SK-N-SH treated with all-trans-retinoic acid at 6 μM for 48 hours (cell line): Measurements from ENCODE around the gene CCDC194.

Experiments used
- ATAC-seq: fragments of 200-7000 bp; cut with Tn5 transposase; 3 replicates; pipeline ENCODE4 v1.9.1; 2020; ENCODE audit warnings: mild to moderate bottlenecking, moderate library complexity
- ARNTL ChIP-seq: fragments of 450-650 bp; formaldehyde crosslinking; IDR thresholded peaks from 2 replicates; pipeline ENCODE4 v1.5.0; 2020; ENCODE audit warnings: low read depth, mild to moderate bottlenecking, moderate library complexity, borderline replicate concordance
- BACH2 ChIP-seq: fragments of 250-450 bp; sonication (Bioruptor Pico); IDR thresholded peaks from 2 replicates; pipeline ENCODE4 v1.9.0; 2021; ENCODE audit warnings: mild to moderate bottlenecking, borderline replicate concordance
- CSDC2 ChIP-seq: fragments of 250-450 bp; sonication (Bioruptor Pico); IDR thresholded peaks from 2 replicates; pipeline ENCODE4 v1.5.0; 2020; ENCODE audit warnings: mild to moderate bottlenecking, moderate library complexity
- CSRNP3 ChIP-seq: fragments of 250-450 bp; sonication (Bioruptor Pico); IDR thresholded peaks from 2 replicates; pipeline ENCODE4 v1.5.1; 2021; ENCODE audit warnings: mild to moderate bottlenecking, moderate library complexity
- ESRRG ChIP-seq: fragments of 250-450 bp; sonication (Bioruptor Pico); IDR thresholded peaks from 2 replicates; pipeline ENCODE4 v1.6.1; 2021; ENCODE audit warnings: mild to moderate bottlenecking
- GLIS3 ChIP-seq: fragments of 250-450 bp; sonication (Bioruptor Pico); IDR thresholded peaks from 2 replicates; pipeline ENCODE4 v1.5.0; 2020; ENCODE audit warnings: mild to moderate bottlenecking, moderate library complexity
- ISL1 ChIP-seq: fragments of 250-450 bp; sonication (Bioruptor Pico); IDR thresholded peaks from 2 replicates; pipeline ENCODE4 v2.1.2; 2022; ENCODE audit warnings: mild to moderate bottlenecking, moderate library complexity
- POU6F1 ChIP-seq: fragments of 250-450 bp; sonication (Bioruptor Pico); IDR thresholded peaks from 2 replicates; pipeline ENCODE4 v1.8.0; 2021; ENCODE audit warnings: low read depth, mild to moderate bottlenecking, moderate library complexity, borderline replicate concordance
- PPARA ChIP-seq: fragments of 250-450 bp; sonication (Bioruptor Pico); IDR thresholded peaks from 2 replicates; pipeline ENCODE4 v1.5.0; 2020; ENCODE audit warnings: mild to moderate bottlenecking, borderline replicate concordance
- RARB ChIP-seq: fragments of 250-450 bp; sonication (Bioruptor Pico); IDR thresholded peaks from 2 replicates; pipeline ENCODE4 v1.8.0; 2021; ENCODE audit warnings: mild to moderate bottlenecking, moderate library complexity
- SNAI2 ChIP-seq: fragments of 250-450 bp; sonication (Bioruptor Pico); IDR thresholded peaks from 2 replicates; pipeline ENCODE4 v1.5.0; 2020; ENCODE audit warnings: mild to moderate bottlenecking, moderate library complexity
- TCF4 ChIP-seq: fragments of 250-450 bp; sonication (Bioruptor Pico); IDR thresholded peaks from 2 replicates; pipeline ENCODE4 v1.8.0; 2021; ENCODE audit warnings: mild to moderate bottlenecking, moderate library complexity, borderline replicate concordance
- TOX ChIP-seq: fragments of 250-450 bp; sonication (Bioruptor Pico); IDR thresholded peaks from 2 replicates; pipeline ENCODE4 v1.8.0; 2021; ENCODE audit warnings: mild to moderate bottlenecking, moderate library complexity, borderline replicate concordance
- ZC3H10 ChIP-seq: fragments of 250-450 bp; sonication (Bioruptor Pico); IDR thresholded peaks from 2 replicates; pipeline ENCODE4 v1.5.1; 2021; ENCODE audit warnings: mild to moderate bottlenecking, moderate library complexity
- ZFP3 ChIP-seq: fragments of 250-450 bp; sonication (Bioruptor Pico); IDR thresholded peaks from 2 replicates; pipeline ENCODE4 v1.5.0; 2020; ENCODE audit warnings: mild to moderate bottlenecking, moderate library complexity
- ZFP30 ChIP-seq: fragments of 450-650 bp; formaldehyde crosslinking; IDR thresholded peaks from 2 replicates; pipeline ENCODE4 v1.5.0; 2022; ENCODE audit warnings: mild to moderate bottlenecking, moderate library complexity
- ZNF565 ChIP-seq: fragments of 450-650 bp; formaldehyde crosslinking; conservative IDR thresholded peaks from 2 replicates; pipeline ENCODE4 v1.5.0; 2020; ENCODE audit warnings: low read depth, mild to moderate bottlenecking, moderate library complexity
- ZNF70 ChIP-seq: fragments of 450-650 bp; formaldehyde crosslinking; IDR thresholded peaks from 2 replicates; pipeline ENCODE4 v1.5.0; 2020; ENCODE audit warnings: mild to moderate bottlenecking, moderate library complexity
- ZNF8 ChIP-seq: fragments of 450-650 bp; formaldehyde crosslinking; IDR thresholded peaks from 2 replicates; pipeline ENCODE4 v1.5.0; 2020; ENCODE audit warnings: mild to moderate bottlenecking, moderate library complexity
- TF ChIP-seq, protein P1 (sequence below): fragments of 250-450 bp; sonication (Bioruptor Pico); IDR thresholded peaks from 2 replicates; pipeline ENCODE4 v1.5.1; 2020; ENCODE audit warnings: low read depth, mild to moderate bottlenecking, moderate library complexity
- TF ChIP-seq, protein P2 (sequence below): fragments of 250-450 bp; sonication (Bioruptor Pico); IDR thresholded peaks from 2 replicates; pipeline ENCODE4 v1.8.0; 2020; ENCODE audit warnings: mild to moderate bottlenecking, moderate library complexity, borderline replicate concordance
- TF ChIP-seq, protein P3 (sequence below): fragments of 250-450 bp; sonication (Bioruptor Pico); IDR thresholded peaks from 2 replicates; pipeline ENCODE4 v1.5.0; 2020; ENCODE audit warnings: mild to moderate bottlenecking, moderate library complexity

CCDC194 gene

GRCh38 chr19:17379221-17379631 lies 14.8 kb downstream of the CCDC194 start:
- TF ChIP-seq CSDC2 (CRISPR knock-in tag) (no peak), PPARA (CRISPR knock-in tag) (no peak), SNAI2 (CRISPR knock-in tag) (no peak), ISL1 (no peak)
- TF ChIP-seq, protein P1, sequence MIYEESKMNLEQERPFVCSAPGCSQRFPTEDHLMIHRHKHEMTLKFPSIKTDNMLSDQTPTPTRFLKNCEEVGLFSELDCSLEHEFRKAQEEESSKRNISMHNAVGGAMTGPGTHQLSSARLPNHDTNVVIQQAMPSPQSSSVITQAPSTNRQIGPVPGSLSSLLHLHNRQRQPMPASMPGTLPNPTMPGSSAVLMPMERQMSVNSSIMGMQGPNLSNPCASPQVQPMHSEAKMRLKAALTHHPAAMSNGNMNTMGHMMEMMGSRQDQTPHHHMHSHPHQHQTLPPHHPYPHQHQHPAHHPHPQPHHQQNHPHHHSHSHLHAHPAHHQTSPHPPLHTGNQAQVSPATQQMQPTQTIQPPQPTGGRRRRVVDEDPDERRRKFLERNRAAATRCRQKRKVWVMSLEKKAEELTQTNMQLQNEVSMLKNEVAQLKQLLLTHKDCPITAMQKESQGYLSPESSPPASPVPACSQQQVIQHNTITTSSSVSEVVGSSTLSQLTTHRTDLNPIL (CRISPR knock-in tag), result no peak
- TF ChIP-seq, all 23 proteins: peak for 0
- no peak for ATAC-seq

- TF ChIP-seq TCF4 (CRISPR knock-in tag) (no peak), ZNF8 (CRISPR knock-in tag) (no peak), ZNF565 (CRISPR knock-in tag) (no peak), ZFP3 (no peak), PPARA (CRISPR knock-in tag) (no peak), BACH2 (CRISPR knock-in tag) (no peak), ZFP30 (CRISPR knock-in tag) (no peak), ZNF70 (CRISPR knock-in tag) (no peak), GLIS3 (no peak), POU6F1 (no peak), CSDC2 (CRISPR knock-in tag) (no peak), ARNTL (CRISPR knock-in tag) (no peak), ZC3H10 (no peak), SNAI2 (CRISPR knock-in tag) (no peak), RARB (no peak)
- TF ChIP-seq, protein P2, sequence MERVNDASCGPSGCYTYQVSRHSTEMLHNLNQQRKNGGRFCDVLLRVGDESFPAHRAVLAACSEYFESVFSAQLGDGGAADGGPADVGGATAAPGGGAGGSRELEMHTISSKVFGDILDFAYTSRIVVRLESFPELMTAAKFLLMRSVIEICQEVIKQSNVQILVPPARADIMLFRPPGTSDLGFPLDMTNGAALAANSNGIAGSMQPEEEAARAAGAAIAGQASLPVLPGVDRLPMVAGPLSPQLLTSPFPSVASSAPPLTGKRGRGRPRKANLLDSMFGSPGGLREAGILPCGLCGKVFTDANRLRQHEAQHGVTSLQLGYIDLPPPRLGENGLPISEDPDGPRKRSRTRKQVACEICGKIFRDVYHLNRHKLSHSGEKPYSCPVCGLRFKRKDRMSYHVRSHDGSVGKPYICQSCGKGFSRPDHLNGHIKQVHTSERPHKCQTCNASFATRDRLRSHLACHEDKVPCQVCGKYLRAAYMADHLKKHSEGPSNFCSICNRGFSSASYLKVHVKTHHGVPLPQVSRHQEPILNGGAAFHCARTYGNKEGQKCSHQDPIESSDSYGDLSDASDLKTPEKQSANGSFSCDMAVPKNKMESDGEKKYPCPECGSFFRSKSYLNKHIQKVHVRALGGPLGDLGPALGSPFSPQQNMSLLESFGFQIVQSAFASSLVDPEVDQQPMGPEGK (CRISPR knock-in tag), result no peak
- TF ChIP-seq, protein P1 (CRISPR knock-in tag), result no peak
- TF ChIP-seq, protein P3, sequence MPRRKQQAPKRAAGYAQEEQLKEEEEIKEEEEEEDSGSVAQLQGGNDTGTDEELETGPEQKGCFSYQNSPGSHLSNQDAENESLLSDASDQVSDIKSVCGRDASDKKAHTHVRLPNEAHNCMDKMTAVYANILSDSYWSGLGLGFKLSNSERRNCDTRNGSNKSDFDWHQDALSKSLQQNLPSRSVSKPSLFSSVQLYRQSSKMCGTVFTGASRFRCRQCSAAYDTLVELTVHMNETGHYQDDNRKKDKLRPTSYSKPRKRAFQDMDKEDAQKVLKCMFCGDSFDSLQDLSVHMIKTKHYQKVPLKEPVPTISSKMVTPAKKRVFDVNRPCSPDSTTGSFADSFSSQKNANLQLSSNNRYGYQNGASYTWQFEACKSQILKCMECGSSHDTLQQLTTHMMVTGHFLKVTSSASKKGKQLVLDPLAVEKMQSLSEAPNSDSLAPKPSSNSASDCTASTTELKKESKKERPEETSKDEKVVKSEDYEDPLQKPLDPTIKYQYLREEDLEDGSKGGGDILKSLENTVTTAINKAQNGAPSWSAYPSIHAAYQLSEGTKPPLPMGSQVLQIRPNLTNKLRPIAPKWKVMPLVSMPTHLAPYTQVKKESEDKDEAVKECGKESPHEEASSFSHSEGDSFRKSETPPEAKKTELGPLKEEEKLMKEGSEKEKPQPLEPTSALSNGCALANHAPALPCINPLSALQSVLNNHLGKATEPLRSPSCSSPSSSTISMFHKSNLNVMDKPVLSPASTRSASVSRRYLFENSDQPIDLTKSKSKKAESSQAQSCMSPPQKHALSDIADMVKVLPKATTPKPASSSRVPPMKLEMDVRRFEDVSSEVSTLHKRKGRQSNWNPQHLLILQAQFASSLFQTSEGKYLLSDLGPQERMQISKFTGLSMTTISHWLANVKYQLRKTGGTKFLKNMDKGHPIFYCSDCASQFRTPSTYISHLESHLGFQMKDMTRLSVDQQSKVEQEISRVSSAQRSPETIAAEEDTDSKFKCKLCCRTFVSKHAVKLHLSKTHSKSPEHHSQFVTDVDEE (CRISPR knock-in tag), result no peak
- no peak; the same call in 2 of the 3 replicates for ATAC-seq
Measured at GRCh38 chr19:17378271-17378670, 15.7 kb downstream of the CCDC194 start.

- no peak for ATAC-seq
- TF ChIP-seq ZNF8 (CRISPR knock-in tag) (no peak), CSRNP3 (CRISPR knock-in tag) (no peak), ESRRG (CRISPR knock-in tag) (no peak), BACH2 (CRISPR knock-in tag) (no peak), CSDC2 (CRISPR knock-in tag) (no peak), ISL1 (no peak), TOX (no peak), ZNF565 (CRISPR knock-in tag) (no peak), ZFP3 (no peak), ARNTL (CRISPR knock-in tag) (no peak), RARB (no peak)
- TF ChIP-seq, protein P3 (CRISPR knock-in tag), result no peak
- TF ChIP-seq, all 23 proteins: peak for 0
Measured at GRCh38 chr19:17376935-17377600, 16.9 kb downstream of the CCDC194 start, which contains the start of gene PLVAP. Gene PLVAP (minus strand): TSS chr19:17377342. CDS start chr19:17377288, 54 bp downstream.
